ENCODE results near the gene CACNA1D. TPM values are rescaled to one million over a fixed set of nuclear protein-coding genes. Genes with fewer than 3 reads are reported as not detected.

The CACNA1D gene
- total and polyA plus RNA-seq, 9 of the 15 experiments (the other 6 are each of a cell fraction or from before 2014, with no cell fraction given) = 0.29 TPM; not detected in 8

- Histone ChIP-seq H3K27me3 (ENCODE audit: control insufficient read depth in 2 of 2, insufficient read depth in 2 of 2, low read length in 2 of 2) (peaks cover 0 to 21% of the 10 kb centered on the region in 2 experiments; a peak in 3 of 5 replicates), H2AFZ (ENCODE audit: low read depth, low read length) (peak overlapping the region; percentile 24; the same call in 1 of the 2 replicates), H3K9me1 (ENCODE audit: control insufficient read depth, insufficient read depth, low read length) (no peaks in the 10 kb centered on the region), H3K4me3 (no peak overlapping the region), H3K36me3 (ENCODE audit: control insufficient read depth, insufficient read depth, low read length) (no peaks in the 10 kb centered on the region), H3K27ac (ENCODE audit: extremely low read depth, low read depth, low read length) (no peak overlapping the region), H3K9ac (ENCODE audit: insufficient read depth in 1 of 2, low read depth in 2 of 2, low read length in 2 of 2) (no peak overlapping the region), H4K20me1 (replicated peaks; ENCODE audit: control insufficient read depth, insufficient read depth, low read length) (no peaks in the 10 kb centered on the region), H3K79me2 (ENCODE audit: control insufficient read depth, insufficient read depth, low read length) (no peaks in the 10 kb centered on the region), H3K9me3 (replicated peaks; ENCODE audit: control insufficient read depth, insufficient read depth, low read depth, low read length) (no peaks in the 10 kb centered on the region), H3K4me1 (replicated peaks in 1 of 2; ENCODE audit: control insufficient read depth in 2 of 2, insufficient read depth in 2 of 2, low read length in 2 of 2) (no peaks in the 10 kb centered on the region; a peak in 1 of 5 replicates), H3K4me2 (ENCODE audit: insufficient read depth, low read length) (no peak overlapping the region)
- ChIA-PET CTCF (ENCODE audit: low intra/inter-chr PET ratio) (no interaction called here), POLR2A (no interaction called here)
- TF ChIP-seq ZBTB40 (IDR thresholded peaks at IDR 0.05) (peak; percentile 34; the same call in 1 of the 2 replicates), ZBTB40 (CRISPR knock-in tag; IDR thresholded peaks at IDR 0.05) (no peak), SPI1 (IDR thresholded peaks at IDR 0.05; ENCODE audit: borderline replicate concordance, low read depth, low read length) (peak; percentile 95), L3MBTL2 (IDR thresholded peaks at IDR 0.05) (peak; percentile 64), KLF13 (tag; IDR thresholded peaks at IDR 0.05; ENCODE audit: borderline replicate concordance, low read depth) (no peak)
- ATAC-seq (no peak), DNase-seq (ENCODE audit: extremely low read depth in 1 of 4, low spot score in 3 of 4) (no peak), FAIRE-seq (no peak)
- 1% methylated on average over 7 of the region's 7 CpGs for WGBS (ENCODE audit: insufficient coverage, low coverage, missing lambda C conversion rate)
- in situ Hi-C loops (cut with MboI) (loop anchor here (10.0 kb wide), 2 partner anchors 342 to 402 kb away; no protein-coding TSS in a partner anchor), intact Hi-C loops (cut with micrococcal nuclease) (loop anchor here (10.0 kb wide), 1 partner anchor 422 kb away; no protein-coding TSS in a partner anchor)
- BruUV-seq (replicated peaks) = no TSS peak
Observed at GRCh38 chr3:53716998-53717397, 222.6 kb downstream of the CACNA1D start.

Measured in K562 (cell line).